Hair follicle dermal papilla cell (primary cell): ENCODE data around the gene CST8. TPM values are rescaled to one million over a fixed set of nuclear protein-coding genes. Genes with fewer than 3 reads are reported as not detected.

Source experiments
- small RNA-seq: library from RNA; depleted of rRNA; stranded (forward); fragments of <200 nt; gene quantifications from one replicate; pipeline ENCODE3, GENCODE V24; 2012
- total RNA-seq: library from RNA; depleted of rRNA; stranded (reverse); fragments of >200 nt; gene quantifications from 2 replicates; pipeline ENCODE4 v1.2.3, GENCODE V29; 2012

Gene CST8
- total RNA-seq = not detected in 2 replicates

DNA sequence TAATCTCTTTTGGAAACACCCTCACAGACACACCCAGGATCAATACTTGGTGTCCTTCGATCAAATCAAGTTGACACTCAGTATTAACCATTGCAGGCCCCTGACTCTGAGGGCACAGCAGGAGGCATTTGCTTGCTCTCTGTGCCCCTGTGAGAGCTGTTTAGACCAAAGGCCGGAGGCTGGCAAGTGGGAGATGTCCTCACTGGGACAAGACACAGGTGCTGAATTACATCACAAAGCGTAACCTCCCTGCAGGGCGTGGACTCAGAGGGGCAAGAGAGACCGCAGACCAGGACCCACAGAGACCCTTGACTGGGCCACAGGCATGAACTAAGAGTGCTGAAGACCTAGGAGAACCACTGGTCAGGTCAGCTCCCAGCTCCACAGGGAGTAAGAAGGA lies at the start of gene CST8:
CST8 (plus strand) TSS at position 301 of the 400 bp plus-strand sequence. CDS start 551 bp downstream, outside the sequence.

DNA sequence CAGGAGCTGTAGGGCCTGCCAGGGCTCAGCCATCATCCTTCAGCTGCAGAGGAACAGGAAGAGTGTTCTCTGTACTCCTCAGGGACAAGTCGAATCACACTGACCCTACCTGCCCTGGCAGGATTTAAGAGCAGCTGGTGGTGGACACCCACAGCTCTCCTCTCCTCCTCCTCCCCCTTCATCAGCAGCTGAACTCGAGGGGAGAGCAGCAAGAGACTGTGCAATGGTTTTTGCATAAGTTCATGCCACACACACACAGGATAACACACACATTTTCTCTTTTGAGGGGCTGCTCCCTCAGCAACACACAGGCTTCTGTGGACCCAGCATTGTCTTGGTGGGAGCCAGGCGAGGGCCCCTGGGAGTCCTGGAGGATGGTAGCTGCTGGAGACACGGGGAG lies 38.1 kb upstream of the CST8 start, which contains the start of gene CST11:
CST11 (minus strand) TSS at position 101 of the 400 bp plus-strand sequence; CDS start at position 36, 65 bp downstream.

Small RNAs within 50 kb of the gene (small RNA-seq; reads per million reads assigned to genes)
- gene RF00019 = not detected

Other genes starting within 250 kb of the CST8 start
- 19.5 and 19.7 TPM in 2 replicates for gene NXT1, start 140.3 kb upstream of the CST8 start, total RNA-seq
- 12.9 and 14.6 TPM in 2 replicates for gene GZF1, start 128.9 kb upstream of the CST8 start, total RNA-seq
- gene NAPB, start 69.6 kb upstream of the CST8 start, total RNA-seq = 9.0 and 10.4 TPM in 2 replicates
- gene CSTL1, start 51.4 kb upstream of the CST8 start, total RNA-seq = not detected in 2 replicates
- gene CST11, start 38.2 kb upstream of the CST8 start, total RNA-seq = not detected in 2 replicates
- not detected in 2 replicates for gene CST9L, start 77.4 kb downstream of the CST8 start, total RNA-seq
- gene CST9, start 114.8 kb downstream of the CST8 start, total RNA-seq = not detected in 2 replicates
- 110 and 113 TPM in 2 replicates for gene CST3, start 146.8 kb downstream of the CST8 start, total RNA-seq
- gene CST4, start 197.9 kb downstream of the CST8 start, total RNA-seq = not detected in 2 replicates